OCI-LY7 (cell line): Measurements from ENCODE around the gene C20orf202.

Experiments
- CTCF ChIP-seq: fragments of 200-600 bp; sonication (generic); conservative IDR thresholded peaks from 2 replicates; pipeline ENCODE4 v1.5.1; 2014; ENCODE audit warnings: mild to moderate bottlenecking, antibody characterized with exemption, low read length, moderate library complexity, mixed read lengths
- EZH2phosphoT487 ChIP-seq: fragments of 200-600 bp; sonication (generic); IDR thresholded peaks from 2 replicates; pipeline ENCODE4 v1.6.1; 2018; ENCODE audit warnings: low read depth, borderline replicate concordance, mild to moderate bottlenecking, mixed run types, antibody characterized with exemption, low read length, moderate library complexity, mixed read lengths

DNA sequence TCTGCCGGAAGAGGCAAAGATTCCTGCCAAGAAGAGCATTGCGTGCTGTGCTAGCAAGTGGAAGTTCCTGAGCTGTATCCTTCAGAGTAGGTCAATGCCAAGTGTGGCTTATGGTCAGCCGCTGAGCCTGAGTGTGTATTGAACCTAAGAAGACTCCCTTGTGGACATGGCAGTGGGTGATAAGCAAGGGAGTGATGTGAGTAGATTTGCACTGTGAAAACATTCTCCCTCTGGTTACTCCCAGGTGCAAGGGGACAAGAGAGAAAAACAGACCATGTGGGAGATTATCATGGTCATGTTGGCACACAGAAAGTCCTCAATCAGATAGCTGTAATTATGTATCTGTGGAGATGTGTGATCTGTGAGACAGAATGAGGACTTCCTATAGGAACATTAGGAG lies 12.4 kb upstream of the C20orf202 start:
- no peak for TF ChIP-seq CTCF
- TF ChIP-seq EZH2phosphoT487 = no peak
